Choroid plexus epithelial cell (primary cell): ENCODE results near the gene SPPL2C.

ENCODE experiments used
- DNase-seq: peaks from one replicate; pipeline ENCODE4 v3.0.0-alpha.2; 2010; ENCODE audit warnings: low read depth
- H3K4me3 ChIP-seq: 2 replicates; pipeline ENCODE4 v1.5.1; 2011; ENCODE audit warnings: low read depth, mild to moderate bottlenecking, control low read depth, low read length, moderate library complexity
- TF ChIP-seq, protein P1 (sequence below): conservative IDR thresholded peaks from 2 replicates; pipeline ENCODE4 v1.5.1; 2011; ENCODE audit warnings: low read depth, mild to moderate bottlenecking, control low read depth, inconsistent platforms, low read length, moderate library complexity

SPPL2C gene

DNA sequence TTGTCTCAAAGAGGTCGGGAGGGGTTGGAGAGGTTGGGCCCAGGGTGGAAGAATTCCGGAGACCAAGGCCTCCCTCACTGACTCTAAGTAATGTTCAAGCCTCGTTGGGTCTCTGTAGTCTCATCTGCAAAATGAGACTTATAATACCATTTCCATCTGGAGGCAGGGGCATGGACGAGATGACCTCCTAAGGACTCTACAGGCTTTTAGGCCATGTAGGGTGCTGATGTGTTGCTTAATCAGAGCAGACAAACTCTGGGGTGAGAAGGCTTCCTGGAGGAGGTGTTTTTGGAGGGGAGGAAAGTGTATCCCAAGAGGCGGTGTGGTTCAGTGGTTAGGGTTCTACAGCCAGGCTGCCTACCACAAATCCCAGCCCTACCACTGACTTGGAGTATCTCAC is 3.1 kb downstream of the SPPL2C start:
- DNase-seq: no peak
- H3K4me3 ChIP-seq: no peak overlapping the region
- TF ChIP-seq, protein P1, sequence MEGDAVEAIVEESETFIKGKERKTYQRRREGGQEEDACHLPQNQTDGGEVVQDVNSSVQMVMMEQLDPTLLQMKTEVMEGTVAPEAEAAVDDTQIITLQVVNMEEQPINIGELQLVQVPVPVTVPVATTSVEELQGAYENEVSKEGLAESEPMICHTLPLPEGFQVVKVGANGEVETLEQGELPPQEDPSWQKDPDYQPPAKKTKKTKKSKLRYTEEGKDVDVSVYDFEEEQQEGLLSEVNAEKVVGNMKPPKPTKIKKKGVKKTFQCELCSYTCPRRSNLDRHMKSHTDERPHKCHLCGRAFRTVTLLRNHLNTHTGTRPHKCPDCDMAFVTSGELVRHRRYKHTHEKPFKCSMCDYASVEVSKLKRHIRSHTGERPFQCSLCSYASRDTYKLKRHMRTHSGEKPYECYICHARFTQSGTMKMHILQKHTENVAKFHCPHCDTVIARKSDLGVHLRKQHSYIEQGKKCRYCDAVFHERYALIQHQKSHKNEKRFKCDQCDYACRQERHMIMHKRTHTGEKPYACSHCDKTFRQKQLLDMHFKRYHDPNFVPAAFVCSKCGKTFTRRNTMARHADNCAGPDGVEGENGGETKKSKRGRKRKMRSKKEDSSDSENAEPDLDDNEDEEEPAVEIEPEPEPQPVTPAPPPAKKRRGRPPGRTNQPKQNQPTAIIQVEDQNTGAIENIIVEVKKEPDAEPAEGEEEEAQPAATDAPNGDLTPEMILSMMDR: no peak

DNA sequence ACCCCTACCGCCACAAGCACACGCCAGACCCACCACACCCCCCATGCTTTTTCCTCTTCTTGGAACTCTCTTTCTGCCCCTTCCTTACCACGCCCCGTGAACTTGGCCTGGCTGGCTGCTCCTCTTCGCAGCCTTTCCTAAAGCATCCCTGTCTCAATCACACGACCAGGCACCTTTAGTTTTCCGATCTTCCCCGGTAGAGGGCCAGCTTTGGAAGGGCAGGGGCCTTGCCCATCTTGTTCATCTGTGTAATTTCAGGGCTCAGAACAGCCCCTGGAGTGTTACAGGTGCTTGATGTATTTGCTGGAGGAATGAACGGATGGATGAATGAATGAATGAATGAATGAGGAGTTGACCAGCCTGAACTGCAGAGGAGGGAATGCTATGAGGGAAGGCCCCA is 3.7 kb downstream of the SPPL2C start:
- no peak for DNase-seq
- TF ChIP-seq, protein P1: no peak
- H3K4me3 ChIP-seq: no peak overlapping the region

- TF ChIP-seq, protein P1: no peak
- no peak overlapping the region for H3K4me3 ChIP-seq
- DNase-seq: no peak
These were observed 4.3 kb downstream of the SPPL2C start for GRCh38 chr17:45848868-45849535.

DNA sequence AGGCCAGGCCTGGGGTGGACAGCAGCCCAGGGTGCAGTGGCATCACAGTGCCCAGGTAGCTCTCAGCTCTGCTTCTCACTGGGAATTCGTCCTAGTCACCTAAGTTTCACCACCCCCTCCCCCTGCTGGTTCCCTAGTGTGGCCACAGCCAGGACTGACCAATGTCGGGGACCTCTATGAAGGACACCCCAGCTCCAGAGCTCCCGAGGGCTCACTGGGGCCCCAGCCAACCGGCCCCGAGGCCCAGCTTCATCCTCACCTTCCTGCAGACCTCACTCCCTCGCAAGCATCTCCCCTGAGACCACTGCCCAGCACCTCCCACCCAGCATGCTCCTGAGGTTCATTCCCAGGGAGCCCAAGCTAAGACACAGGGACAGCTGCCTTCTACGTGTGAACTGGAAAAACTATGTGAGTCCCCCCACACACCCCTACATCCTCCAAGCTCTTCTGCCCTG is 4.9 kb downstream of the SPPL2C start:
- TF ChIP-seq, protein P1: no peak
- DNase-seq: no peak
- H3K4me3 ChIP-seq: no peak overlapping the region

- DNase-seq: no peak
These were observed 5.3 kb downstream of the SPPL2C start for GRCh38 chr17:45850011-45850410.

GRCh38 chr17:45850468-45850867 is 5.8 kb downstream of the SPPL2C start:
- TF ChIP-seq, protein P1: no peak
- H3K4me3 ChIP-seq: no peak overlapping the region
- no peak for DNase-seq

More at GRCh38 chr17:45850011-45850410, 5.3 kb downstream of the SPPL2C start:
- TF ChIP-seq, protein P1: no peak
- H3K4me3 ChIP-seq: no peak overlapping the region

DNA sequence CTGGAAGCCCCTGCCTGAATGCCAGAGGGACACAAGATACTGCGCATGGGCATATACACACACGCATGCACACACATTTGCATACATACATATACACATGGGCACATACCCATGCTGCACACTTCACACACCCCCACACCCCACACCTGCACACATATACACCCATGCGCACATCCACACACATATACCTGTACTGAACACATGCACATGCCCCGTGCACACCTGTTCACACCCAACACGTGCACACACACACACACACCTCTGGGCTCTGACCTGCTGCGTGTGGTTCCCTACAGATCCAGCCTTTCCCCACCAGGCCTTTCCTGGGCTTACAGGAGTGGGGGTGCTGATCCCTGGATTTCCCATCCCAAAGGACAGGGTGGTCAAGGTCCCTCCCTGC is 6.3 kb downstream of the SPPL2C start:
- DNase-seq: no peak
- no peak overlapping the region for H3K4me3 ChIP-seq
- TF ChIP-seq, protein P1: no peak
